ENCODE results near the gene SKIC2.

The SKIC2 gene

DNA sequence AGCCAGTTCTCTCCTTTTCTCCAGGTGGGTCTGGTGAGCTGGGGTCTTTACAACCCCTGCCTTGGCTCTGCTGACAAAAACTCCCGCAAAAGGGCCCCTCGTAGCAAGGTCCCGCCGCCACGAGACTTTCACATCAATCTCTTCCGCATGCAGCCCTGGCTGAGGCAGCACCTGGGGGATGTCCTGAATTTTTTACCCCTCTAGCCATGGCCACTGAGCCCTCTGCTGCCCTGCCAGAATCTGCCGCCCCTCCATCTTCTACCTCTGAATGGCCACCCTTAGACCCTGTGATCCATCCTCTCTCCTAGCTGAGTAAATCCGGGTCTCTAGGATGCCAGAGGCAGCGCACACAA is 13.8 kb upstream of the SKIC2 start:
- no peak for DNase-seq (ENCODE audit: low read depth in 1 of 2, low spot score in 1 of 2)
- H3K4me3 ChIP-seq (replicated peaks; ENCODE audit: insufficient read depth, low read length) = no peak overlapping the region
- H3K27me3 ChIP-seq (ENCODE audit: insufficient read depth, poor library complexity, severe bottlenecking) = peaks cover 4% of the 10 kb centered on the region
- TF ChIP-seq POLR2AphosphoS5 (IDR thresholded peaks at IDR 0.05; ENCODE audit: low read depth) = no peak
- no peak for TF ChIP-seq GABPA (IDR thresholded peaks at IDR 0.05; ENCODE audit: low read depth)
- TF ChIP-seq, protein P1, sequence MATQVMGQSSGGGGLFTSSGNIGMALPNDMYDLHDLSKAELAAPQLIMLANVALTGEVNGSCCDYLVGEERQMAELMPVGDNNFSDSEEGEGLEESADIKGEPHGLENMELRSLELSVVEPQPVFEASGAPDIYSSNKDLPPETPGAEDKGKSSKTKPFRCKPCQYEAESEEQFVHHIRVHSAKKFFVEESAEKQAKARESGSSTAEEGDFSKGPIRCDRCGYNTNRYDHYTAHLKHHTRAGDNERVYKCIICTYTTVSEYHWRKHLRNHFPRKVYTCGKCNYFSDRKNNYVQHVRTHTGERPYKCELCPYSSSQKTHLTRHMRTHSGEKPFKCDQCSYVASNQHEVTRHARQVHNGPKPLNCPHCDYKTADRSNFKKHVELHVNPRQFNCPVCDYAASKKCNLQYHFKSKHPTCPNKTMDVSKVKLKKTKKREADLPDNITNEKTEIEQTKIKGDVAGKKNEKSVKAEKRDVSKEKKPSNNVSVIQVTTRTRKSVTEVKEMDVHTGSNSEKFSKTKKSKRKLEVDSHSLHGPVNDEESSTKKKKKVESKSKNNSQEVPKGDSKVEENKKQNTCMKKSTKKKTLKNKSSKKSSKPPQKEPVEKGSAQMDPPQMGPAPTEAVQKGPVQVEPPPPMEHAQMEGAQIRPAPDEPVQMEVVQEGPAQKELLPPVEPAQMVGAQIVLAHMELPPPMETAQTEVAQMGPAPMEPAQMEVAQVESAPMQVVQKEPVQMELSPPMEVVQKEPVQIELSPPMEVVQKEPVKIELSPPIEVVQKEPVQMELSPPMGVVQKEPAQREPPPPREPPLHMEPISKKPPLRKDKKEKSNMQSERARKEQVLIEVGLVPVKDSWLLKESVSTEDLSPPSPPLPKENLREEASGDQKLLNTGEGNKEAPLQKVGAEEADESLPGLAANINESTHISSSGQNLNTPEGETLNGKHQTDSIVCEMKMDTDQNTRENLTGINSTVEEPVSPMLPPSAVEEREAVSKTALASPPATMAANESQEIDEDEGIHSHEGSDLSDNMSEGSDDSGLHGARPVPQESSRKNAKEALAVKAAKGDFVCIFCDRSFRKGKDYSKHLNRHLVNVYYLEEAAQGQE (IDR thresholded peaks at IDR 0.05; ENCODE audit: insufficient replicate concordance, low read depth) = no peak
- no peak for TF ChIP-seq SPI1 (IDR thresholded peaks at IDR 0.05; ENCODE audit: borderline replicate concordance, low read depth)
- TF ChIP-seq, protein P2, sequence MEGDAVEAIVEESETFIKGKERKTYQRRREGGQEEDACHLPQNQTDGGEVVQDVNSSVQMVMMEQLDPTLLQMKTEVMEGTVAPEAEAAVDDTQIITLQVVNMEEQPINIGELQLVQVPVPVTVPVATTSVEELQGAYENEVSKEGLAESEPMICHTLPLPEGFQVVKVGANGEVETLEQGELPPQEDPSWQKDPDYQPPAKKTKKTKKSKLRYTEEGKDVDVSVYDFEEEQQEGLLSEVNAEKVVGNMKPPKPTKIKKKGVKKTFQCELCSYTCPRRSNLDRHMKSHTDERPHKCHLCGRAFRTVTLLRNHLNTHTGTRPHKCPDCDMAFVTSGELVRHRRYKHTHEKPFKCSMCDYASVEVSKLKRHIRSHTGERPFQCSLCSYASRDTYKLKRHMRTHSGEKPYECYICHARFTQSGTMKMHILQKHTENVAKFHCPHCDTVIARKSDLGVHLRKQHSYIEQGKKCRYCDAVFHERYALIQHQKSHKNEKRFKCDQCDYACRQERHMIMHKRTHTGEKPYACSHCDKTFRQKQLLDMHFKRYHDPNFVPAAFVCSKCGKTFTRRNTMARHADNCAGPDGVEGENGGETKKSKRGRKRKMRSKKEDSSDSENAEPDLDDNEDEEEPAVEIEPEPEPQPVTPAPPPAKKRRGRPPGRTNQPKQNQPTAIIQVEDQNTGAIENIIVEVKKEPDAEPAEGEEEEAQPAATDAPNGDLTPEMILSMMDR (IDR thresholded peaks at IDR 0.05; ENCODE audit: insufficient read depth, low read length) = no peak
- H3K27ac ChIP-seq (replicated peaks) = no peak overlapping the region

DNA sequence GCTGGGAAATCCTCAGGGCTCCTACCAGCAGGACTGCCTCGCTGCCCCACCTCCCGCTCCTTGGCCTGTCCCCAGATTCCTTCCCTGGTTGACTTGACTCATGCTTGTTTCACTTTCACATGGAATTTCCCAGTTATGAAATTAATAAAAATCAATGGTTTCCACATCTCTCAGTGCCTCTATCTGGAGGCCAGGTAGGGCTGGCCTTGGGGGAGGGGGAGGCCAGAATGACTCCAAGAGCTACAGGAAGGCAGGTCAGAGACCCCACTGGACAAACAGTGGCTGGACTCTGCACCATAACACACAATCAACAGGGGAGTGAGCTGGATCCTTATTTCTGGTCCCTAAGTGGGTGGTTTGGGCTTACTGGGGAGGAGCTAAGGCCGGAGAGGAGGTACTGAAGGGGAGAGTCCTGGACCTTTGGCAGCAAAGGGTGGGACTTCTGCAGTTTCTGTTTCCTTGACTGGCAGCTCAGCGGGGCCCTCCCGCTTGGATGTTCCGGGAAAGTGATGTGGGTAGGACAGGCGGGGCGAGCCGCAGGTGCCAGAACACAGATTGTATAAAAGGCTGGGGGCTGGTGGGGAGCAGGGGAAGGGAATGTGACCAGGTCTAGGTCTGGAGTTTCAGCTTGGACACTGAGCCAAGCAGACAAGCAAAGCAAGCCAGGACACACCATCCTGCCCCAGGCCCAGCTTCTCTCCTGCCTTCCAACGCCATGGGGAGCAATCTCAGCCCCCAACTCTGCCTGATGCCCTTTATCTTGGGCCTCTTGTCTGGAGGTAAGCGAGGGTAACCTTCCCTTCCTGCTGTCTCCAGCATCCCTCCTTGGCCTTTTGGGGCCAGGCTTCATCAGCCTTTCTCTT is 13.2 kb upstream of the SKIC2 start, which contains the start of gene CFB:
CFB (plus strand) TSS at position 589 of the 863 bp plus-strand sequence; CDS start at position 716, 127 bp downstream.
- Histone ChIP-seq H3K27ac (replicated peaks) (no peak within 1 kb of the TSS), H3K4me3 (replicated peaks; ENCODE audit: insufficient read depth, low read length) (no peak within 1 kb of the TSS), H3K27me3 (ENCODE audit: insufficient read depth, poor library complexity, severe bottlenecking) (peaks cover 4% of the 10 kb centered on the region)
- TF ChIP-seq, protein P2 (IDR thresholded peaks at IDR 0.05; ENCODE audit: insufficient read depth, low read length) = no peak
- no peak for TF ChIP-seq GABPA (IDR thresholded peaks at IDR 0.05; ENCODE audit: low read depth)
- TF ChIP-seq, protein P1 (IDR thresholded peaks at IDR 0.05; ENCODE audit: insufficient replicate concordance, low read depth) = no peak
- TF ChIP-seq POLR2AphosphoS5 (IDR thresholded peaks at IDR 0.05; ENCODE audit: low read depth) = no peak
- TF ChIP-seq SPI1 (IDR thresholded peaks at IDR 0.05; ENCODE audit: borderline replicate concordance, low read depth) = no peak
- DNase-seq (ENCODE audit: low read depth in 1 of 2, low spot score in 1 of 2) = no peak

DNA sequence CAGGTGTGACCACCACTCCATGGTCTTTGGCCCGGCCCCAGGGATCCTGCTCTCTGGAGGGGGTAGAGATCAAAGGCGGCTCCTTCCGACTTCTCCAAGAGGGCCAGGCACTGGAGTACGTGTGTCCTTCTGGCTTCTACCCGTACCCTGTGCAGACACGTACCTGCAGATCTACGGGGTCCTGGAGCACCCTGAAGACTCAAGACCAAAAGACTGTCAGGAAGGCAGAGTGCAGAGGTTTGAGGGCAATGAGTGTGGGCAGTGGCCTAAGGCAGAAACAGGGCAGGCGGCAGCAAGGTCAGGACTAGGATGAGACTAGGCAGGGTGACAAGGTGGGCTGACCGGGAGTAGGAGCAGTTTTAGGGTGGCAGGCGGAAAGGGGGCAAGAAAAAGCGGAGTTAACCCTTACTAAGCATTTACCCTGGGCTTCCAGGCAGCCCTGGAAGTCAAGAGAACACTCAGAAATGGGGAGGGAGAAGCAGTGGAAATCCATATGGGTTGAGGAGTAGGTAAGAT is 12.5 kb upstream of the SKIC2 start:
- TF ChIP-seq, protein P2 (IDR thresholded peaks at IDR 0.05; ENCODE audit: insufficient read depth, low read length) = no peak
- TF ChIP-seq SPI1 (IDR thresholded peaks at IDR 0.05; ENCODE audit: borderline replicate concordance, low read depth) (no peak), GABPA (IDR thresholded peaks at IDR 0.05; ENCODE audit: low read depth) (no peak), POLR2AphosphoS5 (IDR thresholded peaks at IDR 0.05; ENCODE audit: low read depth) (no peak)
- TF ChIP-seq, protein P1 (IDR thresholded peaks at IDR 0.05; ENCODE audit: insufficient replicate concordance, low read depth) = no peak
- Histone ChIP-seq H3K4me3 (replicated peaks; ENCODE audit: insufficient read depth, low read length) (no peak overlapping the region), H3K27ac (replicated peaks) (no peak overlapping the region), H3K27me3 (ENCODE audit: insufficient read depth, poor library complexity, severe bottlenecking) (peaks cover 4% of the 10 kb centered on the region)
- no peak for DNase-seq (ENCODE audit: low read depth in 1 of 2, low spot score in 1 of 2)

Data from HL-60 (cell line).